Gastroesophageal sphincter (tissue), 4 donors: Measurements from ENCODE around the gene GZMB. TPM values are rescaled to one million over a fixed set of nuclear protein-coding genes. Genes with fewer than 3 reads are reported as not detected.

Experiments
- ATAC-seq: fragments of 150-250 bp; one replicate; pipeline ENCODE4 v1.9.1; 2016; ENCODE audit warnings: mild to moderate bottlenecking, moderate library complexity
- H3K27ac ChIP-seq, 4 donors: fragments of 200-600 bp; sonication (generic) in 3 of 4; 1 replicate in 3 of 4; 2 replicates in 1 of 4; pipeline ENCODE4 v1.5.1; 2016 to 2019
- H3K27me3 ChIP-seq: fragments of 200-600 bp; sonication (generic); one replicate; pipeline ENCODE4 v1.5.1; 2019
- H3K36me3 ChIP-seq, 2 donors: fragments of 200-600 bp; sonication (generic); one replicate each; pipeline ENCODE4 v1.5.1; 2019; ENCODE audit warnings: control low read depth in 1 of 2
- H3K4me1 ChIP-seq, 3 donors: fragments of 200-600 bp; sonication (generic); 1 replicate in 2 of 3; 2 replicates in 1 of 3; pipeline ENCODE4 v1.5.1; 2016 to 2019; ENCODE audit warnings: control low read depth in 2 of 3
- H3K4me3 ChIP-seq, 2 donors: fragments of 200-600 bp; sonication (generic); one replicate each; pipeline ENCODE4 v1.5.1; 2019; ENCODE audit warnings: mild to moderate bottlenecking in 1 of 2, moderate library complexity in 1 of 2
- H3K9me3 ChIP-seq, 3 donors: fragments of 200-600 bp; sonication (generic); one replicate each; pipeline ENCODE4 v1.5.1; 2017 to 2019; ENCODE audit warnings: control low read depth in 2 of 3
- CTCF ChIP-seq, 4 experiments: fragments of 200-600 bp in 2 of 4; fragments of 450-650 bp in 2 of 4; sonication (generic) in 1 of 4; IDR thresholded peaks; one replicate each; pipeline ENCODE4 v1.5.1; 2017 to 2019; ENCODE audit warnings: antibody characterized with exemption in 4 of 4, mild to moderate bottlenecking in 2 of 4, moderate library complexity in 2 of 4
- EP300 ChIP-seq: sonication (generic); formaldehyde crosslinking; IDR thresholded peaks from one replicate; pipeline ENCODE4 v1.6.1; 2017; ENCODE audit warnings: antibody characterized with exemption, mild to moderate bottlenecking
- POLR2A ChIP-seq, 2 donors: fragments of 450-650 bp; IDR thresholded peaks; one replicate each; pipeline ENCODE4 v1.6.1; 2017; ENCODE audit warnings: antibody characterized with exemption in 2 of 2, mild to moderate bottlenecking in 2 of 2, moderate library complexity in 1 of 2
- POLR2AphosphoS5 ChIP-seq: sonication (generic); formaldehyde crosslinking; IDR thresholded peaks from one replicate; pipeline ENCODE4 v1.6.1; 2017; ENCODE audit warnings: antibody characterized with exemption
- WGBS, 2 donors: methylation state at CpG; one replicate each; pipeline ENCODE4 v1.1.5; 2018; ENCODE audit warnings: low coverage in 1 of 2; 5-methylcytosine and 5-hydroxymethylcytosine counted together
- total RNA-seq, 4 donors: library from RNA; depleted of rRNA; stranded (reverse); fragments of >200 nt; gene quantifications; one replicate each; pipeline ENCODE4 v1.1.0, GENCODE V29; 2016

GZMB gene
- total RNA-seq, 4 donors from 2014 or later, result 2.0 to 2.9 TPM; not detected in 2

- no peak for TF ChIP-seq CTCF (IDR thresholded peaks at IDR 0.05)
- TF ChIP-seq EP300, result no peak
- no peak for TF ChIP-seq POLR2A (IDR thresholded peaks at IDR 0.05)
- TF ChIP-seq POLR2AphosphoS5, result no peak
- H3K9me3 ChIP-seq, result no peaks in the 10 kb centered on the region
- H3K27ac ChIP-seq, result no peak overlapping the region
- 25 to 89% methylated on average over 1 of the region's 1 CpG for WGBS, 2 donors
- H3K27me3 ChIP-seq, result peaks cover 10% of the 10 kb centered on the region
- no peaks in the 10 kb centered on the region for H3K36me3 ChIP-seq
- peaks cover 0 to 39% (median 6%) of the 10 kb centered on the region in 3 donors for H3K4me1 ChIP-seq
- ATAC-seq, result no peak
- H3K4me3 ChIP-seq, result no peak overlapping the region
Measured at GRCh38 chr14:24677956-24678355, 44.0 kb upstream of the GZMB start.

- WGBS, 2 donors, result 35 to 52% methylated on average over 2 to 3 of the region's 5 CpGs
- Histone ChIP-seq H3K27me3 (peaks cover 10% of the 10 kb centered on the region), H3K36me3 (no peaks in the 10 kb centered on the region), H3K9me3 (no peaks in the 10 kb centered on the region), H3K27ac (no peak overlapping the region), H3K4me3 (no peak overlapping the region), H3K4me1 (peaks cover 0 to 12% (median 0%) of the 10 kb centered on the region in 3 donors)
- no peak for ATAC-seq
- TF ChIP-seq POLR2AphosphoS5 (no peak), EP300 (no peak), POLR2A (IDR thresholded peaks at IDR 0.05) (no peak), CTCF (IDR thresholded peaks at IDR 0.05) (no peak)
Measured at GRCh38 chr14:24674204-24674970, 40.4 kb upstream of the GZMB start.

GRCh38 chr14:24673534-24674203 lies 39.7 kb upstream of the GZMB start:
- Histone ChIP-seq H3K9me3 (no peaks in the 10 kb centered on the region), H3K36me3 (no peaks in the 10 kb centered on the region), H3K27me3 (peaks cover 10% of the 10 kb centered on the region), H3K4me3 (no peak overlapping the region), H3K27ac (no peak overlapping the region), H3K4me1 (peaks cover 0 to 5% (median 0%) of the 10 kb centered on the region in 3 donors)
- TF ChIP-seq POLR2A (IDR thresholded peaks at IDR 0.05), result no peak
- no peak for TF ChIP-seq CTCF (IDR thresholded peaks at IDR 0.05)
- TF ChIP-seq POLR2AphosphoS5, result no peak
- no peak for TF ChIP-seq EP300
- 72 to 78% methylated on average over 8 to 9 of the region's 9 CpGs for WGBS, 2 donors
- no peak for ATAC-seq

- 37 to 60% methylated on average over 1 to 2 of the region's 2 CpGs for WGBS, 2 donors
- Histone ChIP-seq H3K4me1 (no peaks in the 10 kb centered on the region), H3K36me3 (no peaks in the 10 kb centered on the region), H3K27ac (no peak overlapping the region), H3K4me3 (no peak overlapping the region), H3K27me3 (peaks cover 10% of the 10 kb centered on the region), H3K9me3 (no peaks in the 10 kb centered on the region)
- TF ChIP-seq POLR2A (IDR thresholded peaks at IDR 0.05), result no peak
- TF ChIP-seq POLR2AphosphoS5, result no peak
- TF ChIP-seq CTCF (IDR thresholded peaks at IDR 0.05), result no peak
- no peak for TF ChIP-seq EP300
- no peak for ATAC-seq
Measured at GRCh38 chr14:24673059-24673458, 39.1 kb upstream of the GZMB start.

GRCh38 chr14:24670594-24670993 lies 36.6 kb upstream of the GZMB start:
- TF ChIP-seq POLR2AphosphoS5 (no peak), EP300 (no peak), POLR2A (IDR thresholded peaks at IDR 0.05) (no peak)
- Histone ChIP-seq H3K4me1 (no peaks in the 10 kb centered on the region), H3K36me3 (no peaks in the 10 kb centered on the region), H3K9me3 (no peaks in the 10 kb centered on the region), H3K27me3 (peaks cover 10% of the 10 kb centered on the region), H3K27ac (no peak overlapping the region), H3K4me3 (no peak overlapping the region)
- WGBS, 2 donors, result 63 to 80% methylated on average over 1 of the region's 1 CpG
- ATAC-seq, result no peak
